ENCODE measurements around the gene NADK.
"Not testable (repeated sequence)": the region's sequence is repeated elsewhere in the genome, so short reads cannot be mapped to it uniquely, and the experiment has no call there.

The NADK gene

DNA sequence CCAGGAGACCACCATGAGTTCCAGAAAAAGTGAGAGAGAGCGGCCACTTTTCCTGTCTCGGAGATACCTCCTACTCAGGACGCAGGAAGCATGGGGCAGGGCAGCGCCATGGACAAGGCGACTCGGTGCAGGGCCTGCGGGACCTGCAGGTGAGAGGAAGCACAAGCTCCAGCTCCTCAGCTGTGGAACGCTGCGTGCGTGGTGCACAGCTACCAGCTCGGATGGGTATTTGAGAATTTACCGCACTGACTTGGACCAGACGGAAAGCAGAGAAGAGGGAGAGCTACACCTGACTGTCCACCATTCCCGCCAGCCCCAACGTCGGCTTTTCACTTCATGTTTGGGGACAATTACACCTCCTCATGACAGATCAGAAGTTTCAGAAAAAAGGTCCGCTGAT, 45.9 kb downstream of the NADK start:
- no peak overlapping the region for H3K4me3 Mint-ChIP-seq
- no peak overlapping the region for H3K27ac Mint-ChIP-seq
- ATAC-seq (ENCODE audit: low read depth) (no peak), DNase-seq (ENCODE audit: low spot score in 2 of 2) (no peak)
- H3K27me3 Mint-ChIP-seq = no peaks in the 10 kb centered on the region
- H3K4me1 Mint-ChIP-seq = no peaks in the 10 kb centered on the region
- H3K9me3 Mint-ChIP-seq = no peaks in the 10 kb centered on the region
- peaks cover 6% of the 10 kb centered on the region for H3K36me3 Mint-ChIP-seq

- Mint-ChIP-seq H3K4me3 (no peak overlapping the region), H3K36me3 (peaks cover 6% of the 10 kb centered on the region), H3K27me3 (no peaks in the 10 kb centered on the region), H3K9me3 (no peaks in the 10 kb centered on the region), H3K27ac (peak overlapping the region; percentile 35), H3K4me1 (no peaks in the 10 kb centered on the region)
- ATAC-seq (ENCODE audit: low read depth) = no peak
- DNase-seq (ENCODE audit: low spot score in 2 of 2) = no peak
Measured at GRCh38 chr1:1730870-1731269, 47.4 kb downstream of the NADK start.

GRCh38 chr1:1730230-1730629, 48.0 kb downstream of the NADK start:
- H3K27ac Mint-ChIP-seq; H3K9me3 Mint-ChIP-seq; H3K4me3 Mint-ChIP-seq; H3K27me3 Mint-ChIP-seq; H3K36me3 Mint-ChIP-seq; H3K4me1 Mint-ChIP-seq; DNase-seq (ENCODE audit: low spot score in 2 of 2); ATAC-seq (ENCODE audit: low read depth): not testable (repeated sequence)

- not testable (repeated sequence) for ATAC-seq (ENCODE audit: low read depth); H3K4me3 Mint-ChIP-seq; H3K9me3 Mint-ChIP-seq; H3K4me1 Mint-ChIP-seq; H3K36me3 Mint-ChIP-seq; H3K27me3 Mint-ChIP-seq; DNase-seq (ENCODE audit: low spot score in 2 of 2); H3K27ac Mint-ChIP-seq
Measured at GRCh38 chr1:1729116-1729816, 49.0 kb downstream of the NADK start.

DNA sequence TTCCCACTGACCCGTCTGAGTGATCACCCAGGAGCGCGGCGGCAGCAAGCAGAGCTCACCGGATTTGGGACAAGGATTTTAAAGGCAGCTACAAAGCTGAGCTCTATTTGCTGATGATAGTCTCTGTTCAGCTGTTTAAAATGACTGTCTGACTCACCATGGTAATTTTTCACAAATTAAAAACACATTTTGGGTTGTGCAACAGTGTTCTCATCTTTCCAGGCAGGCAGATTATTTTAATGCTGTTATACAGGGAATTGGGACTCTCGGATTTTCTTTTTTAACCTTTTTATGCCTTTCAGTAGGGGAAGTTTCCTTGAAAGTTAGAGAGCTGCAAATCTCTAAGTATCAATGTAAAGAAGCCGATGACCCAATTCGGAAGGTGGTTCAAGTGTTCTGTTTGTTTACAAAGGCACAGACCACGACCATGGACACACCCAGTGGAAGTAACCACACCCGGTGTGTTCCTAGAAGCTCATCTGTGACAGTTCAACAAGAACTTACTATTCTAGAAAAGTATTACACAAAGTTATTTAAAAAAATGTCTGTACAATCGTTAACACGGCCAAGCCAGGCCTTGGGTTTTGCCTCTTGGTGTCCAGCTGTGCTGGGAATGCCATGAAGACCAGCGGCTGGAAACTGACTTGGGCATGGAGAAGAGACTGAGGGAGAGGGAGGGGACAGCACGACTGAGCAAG, 49.8 kb downstream of the NADK start:
- not testable (repeated sequence) for DNase-seq (ENCODE audit: low spot score in 2 of 2); H3K4me1 Mint-ChIP-seq; H3K36me3 Mint-ChIP-seq; H3K9me3 Mint-ChIP-seq; H3K27me3 Mint-ChIP-seq; ATAC-seq (ENCODE audit: low read depth)
- H3K27ac Mint-ChIP-seq = peak overlapping the region; percentile 41
- peak overlapping the region; percentile 43 for H3K4me3 Mint-ChIP-seq

GRCh38 chr1:1727131-1727651, 51.1 kb downstream of the NADK start:
- not testable (repeated sequence) for H3K4me1 Mint-ChIP-seq; H3K36me3 Mint-ChIP-seq; H3K27ac Mint-ChIP-seq; H3K9me3 Mint-ChIP-seq; DNase-seq (ENCODE audit: low spot score in 2 of 2); H3K4me3 Mint-ChIP-seq; H3K27me3 Mint-ChIP-seq; ATAC-seq (ENCODE audit: low read depth)

GRCh38 chr1:1726088-1726487, 52.2 kb downstream of the NADK start:
- not testable (repeated sequence) for ATAC-seq (ENCODE audit: low read depth); H3K36me3 Mint-ChIP-seq; H3K9me3 Mint-ChIP-seq; DNase-seq (ENCODE audit: low spot score in 2 of 2); H3K27ac Mint-ChIP-seq; H3K4me1 Mint-ChIP-seq; H3K27me3 Mint-ChIP-seq
- peak overlapping the region; percentile 43 for H3K4me3 Mint-ChIP-seq

DNA sequence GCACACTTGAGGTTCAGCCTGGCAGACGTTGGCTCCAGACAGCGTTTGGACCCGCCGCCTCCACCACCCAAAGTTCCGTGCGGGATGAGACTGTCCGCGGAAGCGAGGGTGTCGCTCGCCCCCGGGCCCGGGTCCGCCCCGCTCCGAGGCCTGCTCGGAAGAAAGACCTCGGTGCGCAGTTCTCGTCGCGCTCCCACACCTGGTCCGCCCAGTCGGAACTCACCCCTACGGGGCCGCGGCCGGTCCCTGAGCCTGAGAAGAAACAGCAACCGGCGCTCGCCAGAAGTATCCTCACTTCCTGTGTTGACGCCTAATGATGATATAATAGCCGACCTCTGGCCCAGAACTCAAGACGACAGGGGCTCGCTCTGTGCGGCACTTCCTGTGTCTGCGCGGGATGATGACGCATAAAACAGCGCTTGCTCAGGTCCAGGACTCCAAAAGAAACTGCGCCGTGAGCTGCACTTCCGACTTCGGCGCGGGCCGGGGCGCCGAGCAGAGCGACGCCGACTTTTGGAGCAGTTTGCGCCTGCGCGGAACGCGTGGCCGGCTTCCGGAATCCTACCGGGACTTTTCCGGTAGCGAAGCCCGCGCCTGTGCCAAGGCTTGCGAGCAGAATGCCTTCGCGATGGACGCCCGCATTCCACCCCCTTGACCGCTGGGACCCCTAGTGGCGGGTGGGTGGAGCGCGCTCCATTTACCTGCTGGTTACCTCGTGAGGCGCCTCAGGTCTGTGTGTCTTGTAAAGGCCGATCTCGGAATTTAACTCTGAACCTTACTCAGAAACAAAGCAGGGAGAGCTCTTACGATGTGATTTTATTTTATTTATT, 54.0 kb downstream of the NADK start, which contains the start of gene CDK11A:
Gene CDK11A (minus strand): TSS at position 323 of the 830 bp plus-strand sequence. CDS start 1,539 bp downstream, outside the sequence.
- DNase-seq (ENCODE audit: low spot score in 2 of 2) (peak; percentile 92 to 93), ATAC-seq (ENCODE audit: low read depth) (peak; percentile 89)
- Mint-ChIP-seq H3K27ac (peak within 1 kb of the TSS; percentile 89), H3K4me3 (peak within 1 kb of the TSS; percentile 94)
- not testable (repeated sequence) for H3K9me3 Mint-ChIP-seq, H3K36me3 Mint-ChIP-seq, H3K4me1 Mint-ChIP-seq, H3K27me3 Mint-ChIP-seq

- H3K4me3 Mint-ChIP-seq = no peak overlapping the region
- DNase-seq (ENCODE audit: low spot score in 2 of 2) (no peak), ATAC-seq (ENCODE audit: low read depth) (no peak)
- H3K4me1 Mint-ChIP-seq = peaks cover 2% of the 10 kb centered on the region
- no peaks in the 10 kb centered on the region for H3K27me3 Mint-ChIP-seq
- H3K36me3 Mint-ChIP-seq = peaks cover 11% of the 10 kb centered on the region
- no peaks in the 10 kb centered on the region for H3K9me3 Mint-ChIP-seq
- no peak overlapping the region for H3K27ac Mint-ChIP-seq
Measured at GRCh38 chr1:1721201-1721600, 57.1 kb downstream of the NADK start.

- not testable (repeated sequence) for H3K4me1 Mint-ChIP-seq; ATAC-seq (ENCODE audit: low read depth); H3K27ac Mint-ChIP-seq; H3K27me3 Mint-ChIP-seq; H3K9me3 Mint-ChIP-seq; DNase-seq (ENCODE audit: low spot score in 2 of 2); H3K4me3 Mint-ChIP-seq
- peaks cover 19% of the 10 kb centered on the region for H3K36me3 Mint-ChIP-seq
Measured at GRCh38 chr1:1715109-1715883, 63.0 kb downstream of the NADK start.

DNA sequence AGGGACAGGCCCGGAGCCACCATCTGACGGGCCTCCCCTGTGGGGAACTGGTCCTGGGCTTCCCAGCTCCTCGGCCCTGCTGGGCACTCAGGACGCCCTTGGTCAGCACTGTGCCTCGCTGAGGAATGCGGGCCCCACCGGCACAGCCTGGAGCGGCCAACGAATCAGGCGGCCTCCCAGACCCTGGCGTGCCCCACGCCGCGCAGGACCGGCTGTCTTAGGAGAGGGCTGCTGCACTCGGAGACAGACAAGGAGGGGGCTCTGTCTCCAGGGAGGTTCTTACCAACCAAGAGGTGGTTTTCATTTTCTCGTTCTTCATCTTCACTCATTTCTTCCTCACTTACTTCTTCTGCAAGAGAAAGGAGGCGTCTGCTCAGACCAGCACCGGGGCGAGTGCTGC, 70.4 kb downstream of the NADK start:
- not testable (repeated sequence) for H3K36me3 Mint-ChIP-seq; ATAC-seq (ENCODE audit: low read depth); H3K4me1 Mint-ChIP-seq; DNase-seq (ENCODE audit: low spot score in 2 of 2); H3K4me3 Mint-ChIP-seq; H3K27ac Mint-ChIP-seq; H3K9me3 Mint-ChIP-seq; H3K27me3 Mint-ChIP-seq

DNA sequence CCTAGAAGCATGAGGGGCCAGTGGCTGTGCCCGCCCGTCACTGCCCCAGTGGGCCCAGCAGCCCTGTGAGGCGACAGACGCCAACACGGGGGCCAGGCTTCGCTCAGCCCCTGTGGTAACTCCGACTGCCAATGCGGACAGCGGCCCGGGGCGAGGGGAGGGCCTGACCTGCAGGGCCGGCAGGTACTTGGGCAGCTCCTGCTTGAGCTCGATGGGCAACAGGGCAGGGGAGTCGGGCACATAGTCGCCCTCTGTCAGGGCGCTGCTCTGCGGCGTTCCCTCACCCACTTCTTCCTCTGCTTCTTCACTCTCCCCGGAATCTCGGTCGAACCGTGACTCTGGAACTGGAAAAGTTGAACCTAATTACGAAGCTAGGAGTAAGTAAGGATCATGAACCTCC, 71.0 kb downstream of the NADK start:
- H3K4me1 Mint-ChIP-seq; H3K4me3 Mint-ChIP-seq; H3K36me3 Mint-ChIP-seq; DNase-seq (ENCODE audit: low spot score in 2 of 2); H3K27me3 Mint-ChIP-seq; H3K27ac Mint-ChIP-seq; ATAC-seq (ENCODE audit: low read depth); H3K9me3 Mint-ChIP-seq: not testable (repeated sequence)

DNA sequence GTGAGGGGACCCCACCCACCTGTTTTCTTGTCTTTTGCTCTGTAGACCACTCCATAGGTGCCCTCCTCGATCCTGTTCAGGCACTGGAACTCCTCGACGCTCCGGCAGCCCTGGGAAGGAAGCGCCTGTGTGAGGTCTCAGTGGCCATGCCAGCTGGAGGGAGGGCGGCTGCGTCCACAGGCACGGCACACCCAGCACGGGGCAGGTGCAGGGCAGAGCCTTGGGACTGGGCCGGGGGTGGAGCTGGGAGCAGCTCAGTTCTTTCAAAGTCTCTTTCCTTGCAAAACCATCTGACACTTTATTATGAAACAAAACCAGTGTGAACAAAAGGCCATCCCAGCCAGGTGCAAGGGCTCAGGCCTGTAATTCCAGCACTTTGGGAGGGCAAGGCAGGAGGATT, 72.6 kb downstream of the NADK start:
- not testable (repeated sequence) for DNase-seq (ENCODE audit: low spot score in 2 of 2); ATAC-seq (ENCODE audit: low read depth); H3K27ac Mint-ChIP-seq; H3K9me3 Mint-ChIP-seq; H3K4me3 Mint-ChIP-seq; H3K27me3 Mint-ChIP-seq; H3K36me3 Mint-ChIP-seq; H3K4me1 Mint-ChIP-seq

Data from memory B cell (primary cell).